ENCODE results near the gene TNIP1.

- no peak for TF ChIP-seq CTCF (IDR thresholded peaks at IDR 0.05)
- no peak for TF ChIP-seq POLR2A (IDR thresholded peaks at IDR 0.05)
- TF ChIP-seq POLR2AphosphoS5 (IDR thresholded peaks at IDR 0.05) = peak; percentile 23 to 70 (median 54)
Observed at GRCh38 chr5:151030379-151030778, 50.5 kb downstream of the TNIP1 start.

All from sigmoid colon (tissue), 4 donors.